ENCODE data around the gene CASR.

Gene CASR

GRCh38 chr3:122184591-122184929, 1.1 kb downstream of the CASR start:
- WGBS: 9% methylated on average over 19 of the region's 19 CpGs

GRCh38 chr3:122186372-122186771, 2.9 kb downstream of the CASR start:
- WGBS: 23% methylated on average over 1 of the region's 2 CpGs
- no peaks in the 10 kb centered on the region for H3K79me1 ChIP-seq (replicated peaks; ENCODE audit: low read length, poor library complexity, severe bottlenecking)
- no peaks in the 10 kb centered on the region for H3K9me3 ChIP-seq (ENCODE audit: control insufficient read depth, low read length)
- no peak overlapping the region for H2AK5ac ChIP-seq (ENCODE audit: low read length, severe bottlenecking)
- no peak overlapping the region for H2AFZ ChIP-seq (ENCODE audit: low read depth, low read length)
- no peaks in the 10 kb centered on the region for H3K36me3 ChIP-seq (ENCODE audit: control insufficient read depth in 1 of 2, insufficient read depth in 2 of 2, low read depth in 1 of 2, low read length in 2 of 2)
- H3K18ac ChIP-seq (ENCODE audit: low read depth in 1 of 2, low read length in 2 of 2): no peak overlapping the region
- peaks cover 37 to 40% of the 10 kb centered on the region in 2 experiments for H3K27me3 ChIP-seq (ENCODE audit: control insufficient read depth in 1 of 2, insufficient read depth in 1 of 2, low read length in 2 of 2)
- H2BK15ac ChIP-seq (ENCODE audit: low read depth, poor library complexity, severe bottlenecking): no peak overlapping the region
- no peak overlapping the region for H4K8ac ChIP-seq (ENCODE audit: low read length)
- H3K4ac ChIP-seq (ENCODE audit: low read depth in 1 of 2, low read length in 2 of 2): no peak overlapping the region
- H2BK120ac ChIP-seq (ENCODE audit: low read depth, low read length): no peak overlapping the region
- no peak overlapping the region for H2BK12ac ChIP-seq (ENCODE audit: low read length in 2 of 2)
- no peak overlapping the region for H3K27ac ChIP-seq (ENCODE audit: low read length, poor library complexity, severe bottlenecking)
- peaks cover 11% of the 10 kb centered on the region for H3K4me1 ChIP-seq (ENCODE audit: control insufficient read depth, insufficient read depth, low read depth, low read length)
- H3K14ac ChIP-seq (ENCODE audit: low read length in 2 of 2): no peak overlapping the region
- H2BK5ac ChIP-seq (ENCODE audit: low read depth, low read length, poor library complexity, severe bottlenecking): no peak overlapping the region
- H4K91ac ChIP-seq (ENCODE audit: low read length): no peak overlapping the region
- no peak overlapping the region for H3K4me3 ChIP-seq (ENCODE audit: insufficient read depth in 1 of 2, low read depth in 1 of 2, low read length in 2 of 2)
- H3K4me2 ChIP-seq (ENCODE audit: low read length, poor library complexity, severe bottlenecking): no peak overlapping the region
- no peak for DNase-seq
- no peak overlapping the region for H3K23ac ChIP-seq (ENCODE audit: low read length in 2 of 2)
- H3K9ac ChIP-seq (ENCODE audit: low read length): no peak overlapping the region

More at GRCh38 chr3:122184591-122184929, 1.1 kb downstream of the CASR start:
- no peak for DNase-seq
- Histone ChIP-seq H3K27ac (ENCODE audit: low read length, poor library complexity, severe bottlenecking) (no peak overlapping the region), H2AFZ (ENCODE audit: low read depth, low read length) (no peak overlapping the region), H4K8ac (ENCODE audit: low read length) (no peak overlapping the region), H2BK12ac (ENCODE audit: low read length in 2 of 2) (no peak overlapping the region), H3K23ac (ENCODE audit: low read length in 2 of 2) (no peak overlapping the region), H3K27me3 (ENCODE audit: control insufficient read depth in 1 of 2, insufficient read depth in 1 of 2, low read length in 2 of 2) (peaks cover 29 to 41% of the 10 kb centered on the region in 2 experiments), H3K9ac (ENCODE audit: low read length) (no peak overlapping the region), H2BK120ac (ENCODE audit: low read depth, low read length) (no peak overlapping the region), H3K4me2 (ENCODE audit: low read length, poor library complexity, severe bottlenecking) (no peak overlapping the region), H3K36me3 (ENCODE audit: control insufficient read depth in 1 of 2, insufficient read depth in 2 of 2, low read depth in 1 of 2, low read length in 2 of 2) (no peaks in the 10 kb centered on the region), H3K9me3 (ENCODE audit: control insufficient read depth, low read length) (no peaks in the 10 kb centered on the region), H3K4ac (ENCODE audit: low read depth in 1 of 2, low read length in 2 of 2) (no peak overlapping the region), H3K79me1 (replicated peaks; ENCODE audit: low read length, poor library complexity, severe bottlenecking) (no peaks in the 10 kb centered on the region), H3K18ac (ENCODE audit: low read depth in 1 of 2, low read length in 2 of 2) (no peak overlapping the region), H3K4me3 (ENCODE audit: insufficient read depth in 1 of 2, low read depth in 1 of 2, low read length in 2 of 2) (no peak overlapping the region), H2BK5ac (ENCODE audit: low read depth, low read length, poor library complexity, severe bottlenecking) (no peak overlapping the region), H2AK5ac (ENCODE audit: low read length, severe bottlenecking) (no peak overlapping the region), H3K4me1 (ENCODE audit: control insufficient read depth, insufficient read depth, low read depth, low read length) (peaks cover 11% of the 10 kb centered on the region), H4K91ac (ENCODE audit: low read length) (no peak overlapping the region), H3K14ac (ENCODE audit: low read length in 2 of 2) (no peak overlapping the region), H2BK15ac (ENCODE audit: low read depth, poor library complexity, severe bottlenecking) (no peak overlapping the region)

- H2BK5ac ChIP-seq (ENCODE audit: low read depth, low read length, poor library complexity, severe bottlenecking): no peak overlapping the region
- no peaks in the 10 kb centered on the region for H3K36me3 ChIP-seq (ENCODE audit: control insufficient read depth in 1 of 2, insufficient read depth in 2 of 2, low read depth in 1 of 2, low read length in 2 of 2)
- no peaks in the 10 kb centered on the region for H3K79me1 ChIP-seq (replicated peaks; ENCODE audit: low read length, poor library complexity, severe bottlenecking)
- 83% methylated on average over 1 of the region's 1 CpG for WGBS
- peaks cover 27 to 29% of the 10 kb centered on the region in 2 experiments for H3K27me3 ChIP-seq (ENCODE audit: control insufficient read depth in 1 of 2, insufficient read depth in 1 of 2, low read length in 2 of 2)
- no peak overlapping the region for H3K4me3 ChIP-seq (ENCODE audit: insufficient read depth in 1 of 2, low read depth in 1 of 2, low read length in 2 of 2)
- H2AK5ac ChIP-seq (ENCODE audit: low read length, severe bottlenecking): no peak overlapping the region
- H3K14ac ChIP-seq (ENCODE audit: low read length in 2 of 2): no peak overlapping the region
- H2BK12ac ChIP-seq (ENCODE audit: low read length in 2 of 2): no peak overlapping the region
- no peak overlapping the region for H3K4me2 ChIP-seq (ENCODE audit: low read length, poor library complexity, severe bottlenecking)
- no peaks in the 10 kb centered on the region for H3K9me3 ChIP-seq (ENCODE audit: control insufficient read depth, low read length)
- no peak overlapping the region for H3K18ac ChIP-seq (ENCODE audit: low read depth in 1 of 2, low read length in 2 of 2)
- no peak overlapping the region for H4K8ac ChIP-seq (ENCODE audit: low read length)
- no peak for DNase-seq
- H2AFZ ChIP-seq (ENCODE audit: low read depth, low read length): no peak overlapping the region
- no peak overlapping the region for H3K27ac ChIP-seq (ENCODE audit: low read length, poor library complexity, severe bottlenecking)
- no peak overlapping the region for H3K23ac ChIP-seq (ENCODE audit: low read length in 2 of 2)
- no peak overlapping the region for H2BK120ac ChIP-seq (ENCODE audit: low read depth, low read length)
- H3K9ac ChIP-seq (ENCODE audit: low read length): no peak overlapping the region
- no peak overlapping the region for H4K91ac ChIP-seq (ENCODE audit: low read length)
- H3K4me1 ChIP-seq (ENCODE audit: control insufficient read depth, insufficient read depth, low read depth, low read length): peaks cover 7% of the 10 kb centered on the region
- H2BK15ac ChIP-seq (ENCODE audit: low read depth, poor library complexity, severe bottlenecking): no peak overlapping the region
- H3K4ac ChIP-seq (ENCODE audit: low read depth in 1 of 2, low read length in 2 of 2): no peak overlapping the region
These were observed 5.3 kb downstream of the CASR start for GRCh38 chr3:122188737-122189136.

DNA sequence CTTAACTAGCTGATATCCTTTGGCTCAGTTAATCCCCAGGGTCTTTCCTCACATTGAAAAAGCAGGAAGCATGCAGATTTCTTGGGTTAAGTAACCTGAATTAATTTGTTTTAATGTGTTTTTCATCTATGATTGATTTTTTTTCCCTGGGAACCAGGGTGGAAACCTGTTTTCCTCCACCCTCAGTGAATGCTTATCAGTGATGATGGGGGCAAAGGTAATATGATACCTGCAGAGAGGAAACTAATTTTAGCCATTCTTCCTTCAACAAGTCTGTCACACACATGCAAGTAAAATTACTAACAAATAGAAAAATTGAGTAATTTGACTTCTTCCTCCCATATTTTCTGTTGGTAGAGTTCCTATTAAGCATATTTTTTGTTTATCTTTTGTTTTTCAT, 5.9 kb downstream of the CASR start:
- Histone ChIP-seq H3K9ac (ENCODE audit: low read length) (no peak overlapping the region), H3K27ac (ENCODE audit: low read length, poor library complexity, severe bottlenecking) (no peak overlapping the region), H3K23ac (ENCODE audit: low read length in 2 of 2) (no peak overlapping the region), H4K91ac (ENCODE audit: low read length) (no peak overlapping the region), H3K4me2 (ENCODE audit: low read length, poor library complexity, severe bottlenecking) (no peak overlapping the region), H2BK5ac (ENCODE audit: low read depth, low read length, poor library complexity, severe bottlenecking) (no peak overlapping the region), H2BK12ac (ENCODE audit: low read length in 2 of 2) (no peak overlapping the region), H2AK5ac (ENCODE audit: low read length, severe bottlenecking) (no peak overlapping the region), H2BK15ac (ENCODE audit: low read depth, poor library complexity, severe bottlenecking) (no peak overlapping the region), H3K79me1 (replicated peaks; ENCODE audit: low read length, poor library complexity, severe bottlenecking) (no peaks in the 10 kb centered on the region), H3K36me3 (ENCODE audit: control insufficient read depth in 1 of 2, insufficient read depth in 2 of 2, low read depth in 1 of 2, low read length in 2 of 2) (no peaks in the 10 kb centered on the region), H3K9me3 (ENCODE audit: control insufficient read depth, low read length) (no peaks in the 10 kb centered on the region), H3K4me3 (ENCODE audit: insufficient read depth in 1 of 2, low read depth in 1 of 2, low read length in 2 of 2) (no peak overlapping the region), H3K14ac (ENCODE audit: low read length in 2 of 2) (no peak overlapping the region), H3K27me3 (ENCODE audit: control insufficient read depth in 1 of 2, insufficient read depth in 1 of 2, low read length in 2 of 2) (peaks cover 24% of the 10 kb centered on the region in 2 experiments), H4K8ac (ENCODE audit: low read length) (no peak overlapping the region), H2AFZ (ENCODE audit: low read depth, low read length) (no peak overlapping the region), H3K4ac (ENCODE audit: low read depth in 1 of 2, low read length in 2 of 2) (no peak overlapping the region), H3K4me1 (ENCODE audit: control insufficient read depth, insufficient read depth, low read depth, low read length) (peaks cover 1% of the 10 kb centered on the region), H2BK120ac (ENCODE audit: low read depth, low read length) (no peak overlapping the region), H3K18ac (ENCODE audit: low read depth in 1 of 2, low read length in 2 of 2) (no peak overlapping the region)
- DNase-seq: no peak
